Stimulated activated CD8-positive, alpha-beta memory T cell treated with anti-CD3 and anti-CD28 coated beads, Interleukin-15, amount 100 ng/mL, for 4 hours (primary cell): ENCODE measurements around the gene ANKRD44.
"Not testable (repeated sequence)": the region's sequence is repeated elsewhere in the genome, so short reads cannot be mapped to it uniquely, and the experiment has no call there.

Experiments used
- DNase-seq, 2 donors: peaks; one replicate each; pipeline ENCODE4 v3.0.0-alpha.2; 2020; ENCODE audit warnings: low read depth in 2 of 2

The ANKRD44 gene

GRCh38 chr2:197030090-197030489 lies 280.5 kb downstream of the ANKRD44 start:
- no peak for DNase-seq

GRCh38 chr2:197028633-197029032 lies 281.9 kb downstream of the ANKRD44 start:
- no peak for DNase-seq

- no peak for DNase-seq
Measured at GRCh38 chr2:197028230-197028629, 282.4 kb downstream of the ANKRD44 start.

GRCh38 chr2:197024206-197024605 lies 286.4 kb downstream of the ANKRD44 start:
- DNase-seq: no peak

- DNase-seq: not testable (repeated sequence)
Measured at GRCh38 chr2:197020921-197021320, 289.7 kb downstream of the ANKRD44 start.

- no peak for DNase-seq
Measured at GRCh38 chr2:197013098-197013497, 297.5 kb downstream of the ANKRD44 start.

GRCh38 chr2:197011801-197012641 lies 298.6 kb downstream of the ANKRD44 start:
- no peak for DNase-seq

GRCh38 chr2:197011021-197011417 lies 299.6 kb downstream of the ANKRD44 start:
- no peak for DNase-seq

GRCh38 chr2:197010200-197011020 lies 300.2 kb downstream of the ANKRD44 start:
- DNase-seq: no peak

GRCh38 chr2:197008741-197009341 lies 301.7 kb downstream of the ANKRD44 start:
- DNase-seq: not testable (repeated sequence)

- no peak for DNase-seq
Measured at GRCh38 chr2:197007716-197008628, 302.6 kb downstream of the ANKRD44 start.

GRCh38 chr2:197001921-197002320 lies 308.7 kb downstream of the ANKRD44 start:
- DNase-seq: no peak

GRCh38 chr2:196995757-196996314 lies 314.7 kb downstream of the ANKRD44 start:
- no peak for DNase-seq

GRCh38 chr2:196994764-196995163 lies 315.8 kb downstream of the ANKRD44 start:
- DNase-seq: no peak

GRCh38 chr2:196993617-196994016 lies 317.0 kb downstream of the ANKRD44 start:
- DNase-seq: no peak

- DNase-seq: no peak
Measured at GRCh38 chr2:196992466-196992865, 318.1 kb downstream of the ANKRD44 start.

- DNase-seq: no peak
Measured at GRCh38 chr2:196990788-196991461, 319.7 kb downstream of the ANKRD44 start.

GRCh38 chr2:196990092-196990491 lies 320.5 kb downstream of the ANKRD44 start:
- DNase-seq: no peak

- DNase-seq: no peak
Measured at GRCh38 chr2:196989496-196989895, 321.1 kb downstream of the ANKRD44 start.

GRCh38 chr2:196988639-196989038 lies 321.9 kb downstream of the ANKRD44 start:
- no peak for DNase-seq
